H1 (cell line): Measurements from ENCODE around the gene NFIA. TPM values are rescaled to one million over a fixed set of nuclear protein-coding genes. Genes with fewer than 3 reads are reported as not detected.

Experiments
- CHD7 ChIP-seq: fragments of 300-600 bp; sonication (generic); IDR thresholded peaks from 2 replicates; pipeline ENCODE4 v1.7.1; 2012; ENCODE audit warnings: low read length, moderate library complexity, mild to moderate bottlenecking, inconsistent platforms; ENCODE audit not compliant: insufficient replicate concordance
- HDAC2 ChIP-seq, 2 experiments: fragments of 300-600 bp in 1 of 2; sonication (generic) in 1 of 2; IDR thresholded peaks; 2 replicates each; pipeline ENCODE4 v1.6.1; 2011 to 2012; ENCODE audit warnings: low read depth in 2 of 2, low read length in 2 of 2, mild to moderate bottlenecking in 2 of 2, moderate library complexity in 2 of 2, borderline replicate concordance in 1 of 2, inconsistent platforms in 1 of 2
- MAFK ChIP-seq: IDR thresholded peaks from 2 replicates; pipeline ENCODE4 v1.6.1; 2012; ENCODE audit warnings: low read depth, mild to moderate bottlenecking, improper control_type of control experiment, low read length
- POLR2AphosphoS5 ChIP-seq: IDR thresholded peaks from 2 replicates; pipeline ENCODE4 v1.6.1; 2011; ENCODE audit warnings: low read depth, low read length
- RNF2 ChIP-seq: fragments of 200-900, 300-1000 bp; sonication (generic); IDR thresholded peaks from 2 replicates; pipeline ENCODE4 v1.7.1; 2016; ENCODE audit warnings: borderline replicate concordance, low read depth, mild to moderate bottlenecking, antibody characterized with exemption, low read length; ENCODE audit not compliant: poor library complexity, severe bottlenecking; ENCODE audit errors: missing control alignments
- SAP30 ChIP-seq: fragments of 300-600 bp; sonication (generic); IDR thresholded peaks from 2 replicates; pipeline ENCODE4 v1.7.1; 2012; ENCODE audit warnings: low read length, moderate library complexity, mild to moderate bottlenecking, inconsistent platforms; ENCODE audit not compliant: insufficient read depth, insufficient replicate concordance
- SIX5 ChIP-seq: IDR thresholded peaks from 2 replicates; pipeline ENCODE4 v1.6.1; 2011; ENCODE audit warnings: mild to moderate bottlenecking, low read depth, low read length
- SP4 ChIP-seq: IDR thresholded peaks from 2 replicates; pipeline ENCODE4 v1.6.1; 2012; ENCODE audit warnings: low read length, inconsistent platforms
- SUZ12 ChIP-seq: fragments of 200-600 bp; sonication (generic); IDR thresholded peaks from 2 replicates; pipeline ENCODE4 v1.6.1; 2012; ENCODE audit warnings: mild to moderate bottlenecking, inconsistent platforms, low read length, moderate library complexity, mixed read lengths
- YY1 ChIP-seq: IDR thresholded peaks from 2 replicates; pipeline ENCODE4 v1.6.1; 2011; ENCODE audit warnings: low read depth, mild to moderate bottlenecking, low read length
- polyA plus RNA-seq, 7 experiments: library from polyadenylated mRNA; depleted of rRNA in 3 of 7; stranded (reverse) in 5 of 7; unstranded in 2 of 7; fragments of >200 nt in 5 of 7; fragments of 200-250 nt in 2 of 7; gene quantifications; 1 replicate in 5 of 7; 2 replicates in 1 of 7; 4 replicates in 1 of 7; pipeline versions ENCODE4 v1.2.1 to v1.2.3, GENCODE V29; 2011 to 2013; ENCODE audit warnings: missing spikeins in 2 of 7, mixed read lengths in 2 of 7
- total RNA-seq: library from RNA; stranded (reverse); fragmentation: NEBNext Ultra II Directional; extraction: Animal tissue kit (Norgen Biotek cat#: 25700); gene quantifications from 2 replicates; pipeline ENCODE4 v1.2.1, GENCODE V29; 2021

NFIA gene
- total and polyA plus RNA-seq, 2 of the 8 experiments (the other 6 are each of a cell fraction or from before 2014, with no cell fraction given): 1.8 to 2.3 TPM

GRCh38 chr1:61318319-61319125 is 236.2 kb downstream of the NFIA start (continued):
- TF ChIP-seq CHD7 (no peak), RNF2 (no peak), SP4 (no peak), HDAC2 (IDR thresholded peaks at IDR 0.05; ENCODE audit: borderline replicate concordance in 1 of 2, low read depth in 2 of 2, low read length in 2 of 2) (no peak), MAFK (no peak), SUZ12 (no peak), SIX5 (no peak), YY1 (no peak), SAP30 (no peak), POLR2AphosphoS5 (no peak)
